ENCODE data around the gene IVD.
"Not testable (repeated sequence)": the region's sequence is repeated elsewhere in the genome, so short reads cannot be mapped to it uniquely, and the experiment has no call there.

DNA sequence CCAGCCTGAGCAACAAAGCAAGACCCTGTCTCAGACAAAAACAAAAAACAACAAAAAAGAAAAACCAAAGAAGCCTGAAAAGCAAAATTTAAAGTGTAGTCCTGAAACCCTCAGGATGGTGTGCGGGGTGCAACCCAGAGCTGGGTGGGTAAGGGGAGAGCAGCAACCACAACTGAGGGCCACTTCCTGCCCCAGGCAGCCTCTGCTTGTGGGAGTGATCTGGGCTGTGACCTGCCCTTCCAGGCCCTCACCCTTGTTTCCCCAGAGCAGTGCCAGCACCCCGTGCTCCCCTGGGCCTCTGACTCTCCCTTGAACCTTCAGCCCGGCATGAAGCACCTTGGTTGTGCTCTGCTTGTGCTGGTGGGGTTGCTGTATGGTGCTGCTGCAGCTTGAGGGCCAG, 48.3 kb downstream of the IVD start:
- TF ChIP-seq, protein P1, sequence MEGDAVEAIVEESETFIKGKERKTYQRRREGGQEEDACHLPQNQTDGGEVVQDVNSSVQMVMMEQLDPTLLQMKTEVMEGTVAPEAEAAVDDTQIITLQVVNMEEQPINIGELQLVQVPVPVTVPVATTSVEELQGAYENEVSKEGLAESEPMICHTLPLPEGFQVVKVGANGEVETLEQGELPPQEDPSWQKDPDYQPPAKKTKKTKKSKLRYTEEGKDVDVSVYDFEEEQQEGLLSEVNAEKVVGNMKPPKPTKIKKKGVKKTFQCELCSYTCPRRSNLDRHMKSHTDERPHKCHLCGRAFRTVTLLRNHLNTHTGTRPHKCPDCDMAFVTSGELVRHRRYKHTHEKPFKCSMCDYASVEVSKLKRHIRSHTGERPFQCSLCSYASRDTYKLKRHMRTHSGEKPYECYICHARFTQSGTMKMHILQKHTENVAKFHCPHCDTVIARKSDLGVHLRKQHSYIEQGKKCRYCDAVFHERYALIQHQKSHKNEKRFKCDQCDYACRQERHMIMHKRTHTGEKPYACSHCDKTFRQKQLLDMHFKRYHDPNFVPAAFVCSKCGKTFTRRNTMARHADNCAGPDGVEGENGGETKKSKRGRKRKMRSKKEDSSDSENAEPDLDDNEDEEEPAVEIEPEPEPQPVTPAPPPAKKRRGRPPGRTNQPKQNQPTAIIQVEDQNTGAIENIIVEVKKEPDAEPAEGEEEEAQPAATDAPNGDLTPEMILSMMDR (conservative IDR thresholded peaks at IDR 0.05): not testable (repeated sequence)
- not testable (repeated sequence) for TF ChIP-seq ZFX (IDR thresholded peaks at IDR 0.05)
